Measurements from ENCODE around the gene EXT2. TPM values are rescaled to one million over a fixed set of nuclear protein-coding genes. Genes with fewer than 3 reads are reported as not detected.

EXT2 gene
- total RNA-seq, 1 experiment from 2014 or later, result 42.8 TPM

DNA sequence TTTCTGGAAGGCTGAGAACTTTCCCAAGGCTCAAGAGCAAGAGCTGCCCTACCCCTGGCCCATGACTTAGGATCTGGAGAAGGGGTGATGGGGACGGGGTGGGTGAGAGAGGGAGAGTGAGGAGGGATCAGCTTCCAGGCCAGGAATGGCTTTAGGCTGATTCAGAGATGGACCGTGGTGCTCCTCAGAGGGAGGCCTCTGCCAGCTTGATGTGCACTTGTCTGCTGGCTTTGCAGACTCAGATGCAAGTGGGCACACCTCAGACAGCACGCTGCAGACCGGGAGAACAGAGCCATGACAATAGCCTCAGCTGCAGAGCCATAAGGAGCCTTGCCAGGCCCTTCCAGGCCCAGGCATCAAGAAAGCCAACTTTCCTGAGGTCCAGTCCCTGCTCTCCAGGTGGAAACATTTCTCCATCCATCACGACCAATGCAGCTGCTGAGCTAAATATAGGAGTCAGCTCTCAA lies 173.2 kb downstream of the EXT2 start:
- no peaks in the 10 kb centered on the region for H3K9me2 ChIP-seq (ENCODE audit: insufficient read depth)
- intact Hi-C loops (cut with micrococcal nuclease), result no loop called here
- ChIA-PET CTCF (no interaction called here), RAD21 (ENCODE audit: low non-redundant PET in 1 of 2, low total read pairs in 2 of 2, uncharacterized antibody in 2 of 2, unreplicated experiment in 2 of 2) (no interaction called here), POLR2A (no interaction called here)
- no peak overlapping the region for H3K9ac ChIP-seq (ENCODE audit: low read length)
- no peaks in the 10 kb centered on the region for H4K20me1 ChIP-seq (ENCODE audit: insufficient read depth)
- no peak overlapping the region for H3K27ac ChIP-seq (ENCODE audit: low read depth, low read length)
- no peaks in the 10 kb centered on the region for H3K27me3 ChIP-seq (ENCODE audit: insufficient read depth, low read length)
- BruUV-seq (replicated peaks), result no TSS peak
- no peaks in the 10 kb centered on the region for H3K4me1 ChIP-seq (ENCODE audit: control insufficient read depth in 1 of 2, insufficient read depth in 2 of 2, low read length in 2 of 2)
- TF ChIP-seq EGR1 (IDR thresholded peaks at IDR 0.05; ENCODE audit: low read depth) (no peak), SP1 (IDR thresholded peaks at IDR 0.05; ENCODE audit: low read depth) (no peak), EZH2 (IDR thresholded peaks at IDR 0.05) (no peak), SIN3A (IDR thresholded peaks at IDR 0.05; ENCODE audit: low read depth) (no peak), SRF (IDR thresholded peaks at IDR 0.05; ENCODE audit: low read depth) (no peak)
- TF ChIP-seq, protein P1, sequence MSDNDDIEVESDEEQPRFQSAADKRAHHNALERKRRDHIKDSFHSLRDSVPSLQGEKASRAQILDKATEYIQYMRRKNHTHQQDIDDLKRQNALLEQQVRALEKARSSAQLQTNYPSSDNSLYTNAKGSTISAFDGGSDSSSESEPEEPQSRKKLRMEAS (IDR thresholded peaks at IDR 0.05), result no peak
- TF ChIP-seq, protein P2, sequence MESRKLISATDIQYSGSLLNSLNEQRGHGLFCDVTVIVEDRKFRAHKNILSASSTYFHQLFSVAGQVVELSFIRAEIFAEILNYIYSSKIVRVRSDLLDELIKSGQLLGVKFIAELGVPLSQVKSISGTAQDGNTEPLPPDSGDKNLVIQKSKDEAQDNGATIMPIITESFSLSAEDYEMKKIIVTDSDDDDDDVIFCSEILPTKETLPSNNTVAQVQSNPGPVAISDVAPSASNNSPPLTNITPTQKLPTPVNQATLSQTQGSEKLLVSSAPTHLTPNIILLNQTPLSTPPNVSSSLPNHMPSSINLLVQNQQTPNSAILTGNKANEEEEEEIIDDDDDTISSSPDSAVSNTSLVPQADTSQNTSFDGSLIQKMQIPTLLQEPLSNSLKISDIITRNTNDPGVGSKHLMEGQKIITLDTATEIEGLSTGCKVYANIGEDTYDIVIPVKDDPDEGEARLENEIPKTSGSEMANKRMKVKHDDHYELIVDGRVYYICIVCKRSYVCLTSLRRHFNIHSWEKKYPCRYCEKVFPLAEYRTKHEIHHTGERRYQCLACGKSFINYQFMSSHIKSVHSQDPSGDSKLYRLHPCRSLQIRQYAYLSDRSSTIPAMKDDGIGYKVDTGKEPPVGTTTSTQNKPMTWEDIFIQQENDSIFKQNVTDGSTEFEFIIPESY (IDR thresholded peaks at IDR 0.05; ENCODE audit: extremely low read depth, insufficient replicate concordance, low read length), result no peak
- H3K36me3 ChIP-seq (ENCODE audit: control insufficient read depth in 1 of 2, insufficient read depth in 2 of 2, low read length in 2 of 2), result no peaks in the 10 kb centered on the region
- ATAC-seq, result no peak
- DNase-seq (ENCODE audit: low read depth, low spot score), result no peak
- H3K4me2 ChIP-seq (ENCODE audit: low read length), result no peak overlapping the region
- H3K79me2 ChIP-seq (ENCODE audit: insufficient read depth, low read length), result no peaks in the 10 kb centered on the region
- H3K4me3 ChIP-seq (replicated peaks in 1 of 2; ENCODE audit: low read depth in 1 of 2, low read length in 2 of 2), result no peak overlapping the region
- no peaks in the 10 kb centered on the region for H3K9me3 ChIP-seq (ENCODE audit: control insufficient read depth in 1 of 2, insufficient read depth in 1 of 2, low read depth in 1 of 2, low read length in 2 of 2)
- no peak overlapping the region for H2AFZ ChIP-seq (ENCODE audit: low read depth, low read length, poor library complexity, severe bottlenecking)
